Panc1 (cell line): Measurements from ENCODE around the gene RORC. TPM values are rescaled to one million over a fixed set of nuclear protein-coding genes. Genes with fewer than 3 reads are reported as not detected.

Source experiments
- ATAC-seq: fragments of 200-7000 bp; cut with Tn5 transposase; 2 replicates; pipeline ENCODE4 v1.9.1; 2020; ENCODE audit warnings: mild to moderate bottlenecking, moderate library complexity
- BruUV-seq: library from RNA; stranded (reverse); fragments of 400-500 nt; replicated peaks from 2 replicates; lab custom pipeline; 2021; lab: Mats Ljungman, UMichigan
- CTCF ChIA-PET: fragments of 300-600 bp; sonication (Branson Sonifier 250); formaldehyde crosslinking; loops from one replicate; lab custom pipeline; 2022; ENCODE audit warnings: antibody characterized with exemption; lab: Charles Lee
- POLR2A ChIA-PET: fragments of 300-600 bp; sonication (Branson Sonifier 250); formaldehyde crosslinking; loops from one replicate; lab custom pipeline; 2022; ENCODE audit warnings: antibody characterized with exemption; lab: Charles Lee
- DNase-seq: peaks from one replicate; pipeline ENCODE4 v3.0.0-alpha.2; 2010; ENCODE audit warnings: low read depth, low spot score
- H3K27ac ChIP-seq: 2 replicates; pipeline ENCODE4 v1.5.1; 2011; ENCODE audit warnings: mild to moderate bottlenecking, low read length, inconsistent platforms
- H3K27me3 ChIP-seq: fragments of 200-500 bp; sonication (Bioruptor generic); 2 replicates; pipeline ENCODE4 v1.6.0; 2014; ENCODE audit warnings: low read length, inconsistent platforms; ENCODE audit not compliant: control insufficient read depth, insufficient read depth
- H3K36me3 ChIP-seq: fragments of 200-500 bp; sonication (Bioruptor generic); 2 replicates; pipeline ENCODE4 v1.5.1; 2014; ENCODE audit warnings: inconsistent platforms, mild to moderate bottlenecking, low read length, moderate library complexity; ENCODE audit not compliant: control insufficient read depth, insufficient read depth
- H3K4me1 ChIP-seq: 2 replicates; pipeline ENCODE4 v1.5.1; 2011; ENCODE audit warnings: inconsistent platforms, mild to moderate bottlenecking, low read length, moderate library complexity; ENCODE audit not compliant: control insufficient read depth, insufficient read depth
- H3K4me3 ChIP-seq, 2 experiments: 2 replicates each; pipeline ENCODE4 v1.5.1; 2011 to 2012; ENCODE audit warnings: low read depth in 2 of 2, low read length in 2 of 2, mild to moderate bottlenecking in 2 of 2, inconsistent platforms in 1 of 2, moderate library complexity in 1 of 2
- H3K9me3 ChIP-seq: fragments of 200-500 bp; sonication (Bioruptor generic); 2 replicates; pipeline ENCODE4 v1.5.1; 2014; ENCODE audit warnings: low read depth, mild to moderate bottlenecking, inconsistent platforms, low read length, moderate library complexity; ENCODE audit not compliant: control insufficient read depth, insufficient read depth
- POLR2AphosphoS5 ChIP-seq: IDR thresholded peaks from 2 replicates; pipeline ENCODE4 v1.6.1; 2012; ENCODE audit warnings: mild to moderate bottlenecking, low read depth, low read length, moderate library complexity
- SIN3A ChIP-seq: IDR thresholded peaks from 2 replicates; pipeline ENCODE4 v1.6.1; 2012; ENCODE audit warnings: low read depth, mild to moderate bottlenecking, low read length, moderate library complexity, borderline replicate concordance; ENCODE audit not compliant: insufficient read depth
- TCF7L2 ChIP-seq: IDR thresholded peaks from 2 replicates; pipeline ENCODE4 v1.6.1; 2011; ENCODE audit warnings: mild to moderate bottlenecking, low read depth, low read length, inconsistent platforms
- in situ Hi-C: cut with HindIII; loops from 2 replicates; pipeline ENCODE4 v1.10.0; 2016; ENCODE audit warnings: low sequenced_read_pairs, low pct_unique_long_range_greater_than_20kb
- intact Hi-C: fragments of 100-400 bp; cut with micrococcal nuclease; formaldehyde crosslinking; loops from one replicate; pipeline ENCODE4 v1.10.0; 2022; ENCODE audit not compliant: unreplicated experiment
- total RNA-seq: library from RNA; stranded (reverse); gene quantifications from one replicate; pipeline ENCODE4 v1.2.1, GENCODE V29; 2021; ENCODE audit not compliant: unreplicated experiment
- TF ChIP-seq, protein P1 (sequence below), 2 experiments: IDR thresholded peaks; 2 replicates each; pipeline ENCODE4 v1.6.1; 2011 to 2012; ENCODE audit warnings: low read depth in 2 of 2, control low read depth in 1 of 2, low read length in 1 of 2, mild to moderate bottlenecking in 1 of 2, moderate library complexity in 1 of 2; ENCODE audit not compliant: insufficient read depth in 1 of 2
- TF ChIP-seq, protein P2 (sequence below): fragments of 450-650 bp; IDR thresholded peaks from 2 replicates; pipeline ENCODE4 v1.5.1; 2017; ENCODE audit warnings: mild to moderate bottlenecking

Gene RORC
- total RNA-seq, 1 experiment from 2014 or later = not detected

DNA sequence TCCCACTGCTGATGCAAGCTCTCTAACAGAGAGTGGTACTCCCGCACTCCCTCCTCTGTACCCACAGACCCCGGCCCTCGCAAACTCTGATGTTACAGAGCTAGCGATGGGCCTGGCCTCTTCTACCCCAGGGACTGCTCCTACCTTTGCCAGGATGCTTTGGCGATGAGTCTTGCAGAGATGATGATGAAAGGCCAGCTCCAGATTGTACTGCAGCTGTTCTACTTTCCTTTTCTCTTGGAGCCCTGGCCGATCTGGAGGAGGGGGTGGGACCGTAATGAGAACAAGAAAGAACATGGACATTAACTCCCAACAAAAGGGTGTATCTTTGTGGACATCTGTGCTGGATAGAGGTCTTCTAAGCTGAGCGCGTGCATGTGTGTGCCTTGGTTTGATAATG, 20.4 kb downstream of the RORC start:
- no TSS peak for BruUV-seq
- ChIA-PET CTCF (interaction anchor here (0.5 kb wide), 1 partner anchor 53 kb away, joined by 3 read pairs; no protein-coding TSS in a partner anchor), POLR2A (interaction anchor here (0.5 kb wide), 1 partner anchor 53 kb away, joined by 8 read pairs; no protein-coding TSS in a partner anchor)
- ATAC-seq (no peak), DNase-seq (no peak)
- Histone ChIP-seq H3K9me3 (no peaks in the 10 kb centered on the region), H3K27ac (no peak overlapping the region), H3K36me3 (no peaks in the 10 kb centered on the region), H3K27me3 (no peaks in the 10 kb centered on the region), H3K4me1 (peaks cover 3% of the 10 kb centered on the region; the same call in 1 of the 2 replicates), H3K4me3 (no peak overlapping the region)
- TF ChIP-seq, protein P1, sequence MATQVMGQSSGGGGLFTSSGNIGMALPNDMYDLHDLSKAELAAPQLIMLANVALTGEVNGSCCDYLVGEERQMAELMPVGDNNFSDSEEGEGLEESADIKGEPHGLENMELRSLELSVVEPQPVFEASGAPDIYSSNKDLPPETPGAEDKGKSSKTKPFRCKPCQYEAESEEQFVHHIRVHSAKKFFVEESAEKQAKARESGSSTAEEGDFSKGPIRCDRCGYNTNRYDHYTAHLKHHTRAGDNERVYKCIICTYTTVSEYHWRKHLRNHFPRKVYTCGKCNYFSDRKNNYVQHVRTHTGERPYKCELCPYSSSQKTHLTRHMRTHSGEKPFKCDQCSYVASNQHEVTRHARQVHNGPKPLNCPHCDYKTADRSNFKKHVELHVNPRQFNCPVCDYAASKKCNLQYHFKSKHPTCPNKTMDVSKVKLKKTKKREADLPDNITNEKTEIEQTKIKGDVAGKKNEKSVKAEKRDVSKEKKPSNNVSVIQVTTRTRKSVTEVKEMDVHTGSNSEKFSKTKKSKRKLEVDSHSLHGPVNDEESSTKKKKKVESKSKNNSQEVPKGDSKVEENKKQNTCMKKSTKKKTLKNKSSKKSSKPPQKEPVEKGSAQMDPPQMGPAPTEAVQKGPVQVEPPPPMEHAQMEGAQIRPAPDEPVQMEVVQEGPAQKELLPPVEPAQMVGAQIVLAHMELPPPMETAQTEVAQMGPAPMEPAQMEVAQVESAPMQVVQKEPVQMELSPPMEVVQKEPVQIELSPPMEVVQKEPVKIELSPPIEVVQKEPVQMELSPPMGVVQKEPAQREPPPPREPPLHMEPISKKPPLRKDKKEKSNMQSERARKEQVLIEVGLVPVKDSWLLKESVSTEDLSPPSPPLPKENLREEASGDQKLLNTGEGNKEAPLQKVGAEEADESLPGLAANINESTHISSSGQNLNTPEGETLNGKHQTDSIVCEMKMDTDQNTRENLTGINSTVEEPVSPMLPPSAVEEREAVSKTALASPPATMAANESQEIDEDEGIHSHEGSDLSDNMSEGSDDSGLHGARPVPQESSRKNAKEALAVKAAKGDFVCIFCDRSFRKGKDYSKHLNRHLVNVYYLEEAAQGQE (IDR thresholded peaks at IDR 0.05; ENCODE audit: insufficient read depth in 1 of 2, low read depth in 2 of 2, low read length in 1 of 2) = no peak
- no peak for TF ChIP-seq POLR2AphosphoS5
- TF ChIP-seq SIN3A = no peak
- TF ChIP-seq, protein P2, sequence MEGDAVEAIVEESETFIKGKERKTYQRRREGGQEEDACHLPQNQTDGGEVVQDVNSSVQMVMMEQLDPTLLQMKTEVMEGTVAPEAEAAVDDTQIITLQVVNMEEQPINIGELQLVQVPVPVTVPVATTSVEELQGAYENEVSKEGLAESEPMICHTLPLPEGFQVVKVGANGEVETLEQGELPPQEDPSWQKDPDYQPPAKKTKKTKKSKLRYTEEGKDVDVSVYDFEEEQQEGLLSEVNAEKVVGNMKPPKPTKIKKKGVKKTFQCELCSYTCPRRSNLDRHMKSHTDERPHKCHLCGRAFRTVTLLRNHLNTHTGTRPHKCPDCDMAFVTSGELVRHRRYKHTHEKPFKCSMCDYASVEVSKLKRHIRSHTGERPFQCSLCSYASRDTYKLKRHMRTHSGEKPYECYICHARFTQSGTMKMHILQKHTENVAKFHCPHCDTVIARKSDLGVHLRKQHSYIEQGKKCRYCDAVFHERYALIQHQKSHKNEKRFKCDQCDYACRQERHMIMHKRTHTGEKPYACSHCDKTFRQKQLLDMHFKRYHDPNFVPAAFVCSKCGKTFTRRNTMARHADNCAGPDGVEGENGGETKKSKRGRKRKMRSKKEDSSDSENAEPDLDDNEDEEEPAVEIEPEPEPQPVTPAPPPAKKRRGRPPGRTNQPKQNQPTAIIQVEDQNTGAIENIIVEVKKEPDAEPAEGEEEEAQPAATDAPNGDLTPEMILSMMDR = no peak
- no peak for TF ChIP-seq TCF7L2
- intact Hi-C loops = no loop called here
- in situ Hi-C loops = no loop called here

DNA sequence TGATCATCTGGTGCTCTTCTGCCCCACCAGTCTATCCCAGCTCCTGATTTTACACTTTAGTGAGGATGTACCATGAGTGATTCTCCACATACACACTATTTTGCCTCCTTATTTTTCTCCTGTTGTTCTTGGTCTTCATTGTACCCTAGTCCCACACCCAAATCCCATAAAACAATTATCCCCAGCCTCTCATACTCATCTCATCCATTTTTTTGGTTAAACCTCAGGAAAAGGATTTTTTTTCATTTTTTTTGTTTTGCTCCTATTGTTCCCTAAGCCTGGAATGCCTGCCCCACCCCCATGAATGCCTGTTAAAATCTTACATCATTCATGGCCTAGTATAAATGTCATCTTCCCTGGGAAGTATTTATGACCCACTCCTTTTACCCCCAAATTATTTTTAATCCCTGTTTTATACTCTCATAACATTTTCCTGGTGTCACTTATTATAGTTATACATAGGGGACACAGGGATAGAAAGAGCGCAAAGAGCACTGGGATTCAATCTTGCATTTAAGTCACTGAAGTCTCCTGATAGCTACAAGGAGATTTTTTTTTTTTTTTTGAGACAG, 21.5 kb downstream of the RORC start:
- CTCF ChIA-PET = no interaction called here
- intact Hi-C loops (no loop called here), in situ Hi-C loops (no loop called here)
- no peak for DNase-seq
- peaks cover 3% of the 10 kb centered on the region for H3K4me1 ChIP-seq
- TF ChIP-seq, protein P1 (IDR thresholded peaks at IDR 0.05; ENCODE audit: insufficient read depth in 1 of 2, low read depth in 2 of 2, low read length in 1 of 2) = no peak
- TF ChIP-seq SIN3A (no peak), TCF7L2 (no peak), POLR2AphosphoS5 (no peak)
- TF ChIP-seq, protein P2 = no peak
- no peak overlapping the region for H3K4me3 ChIP-seq
- H3K9me3 ChIP-seq = no peaks in the 10 kb centered on the region
- ATAC-seq = no peak
- POLR2A ChIA-PET = no interaction called here
- no peak overlapping the region for H3K27ac ChIP-seq
- H3K27me3 ChIP-seq = no peaks in the 10 kb centered on the region
- no peaks in the 10 kb centered on the region for H3K36me3 ChIP-seq
- no TSS peak for BruUV-seq
